SU-DHL-6 (cell line): Measurements from ENCODE around the gene CWF19L1.
A peak's percentile ranks its signal among the peaks of the same experiment; 100 is the strongest.

Experiments
- H2AFZ ChIP-seq: fragments of 200-600 bp; sonication (generic); 2 replicates; pipeline ENCODE4 v1.6.1; 2014; ENCODE audit warnings: low read depth, mild to moderate bottlenecking, moderate library complexity, mixed read lengths, antibody characterized with exemption, low read length; ENCODE audit not compliant: severe bottlenecking
- H3F3A ChIP-seq: fragments of 200-600 bp; shearing (Covaris generic); 2 replicates; pipeline ENCODE4 v1.6.0; 2016; ENCODE audit warnings: antibody characterized with exemption, mild to moderate bottlenecking; ENCODE audit not compliant: insufficient read depth
- H3K27ac ChIP-seq: fragments of 200-600 bp; sonication (generic); 2 replicates; pipeline ENCODE4 v1.5.1; 2016; ENCODE audit warnings: low read depth, mild to moderate bottlenecking, low read length, moderate library complexity, mixed read lengths
- H3K27me3 ChIP-seq: fragments of 200-600 bp; sonication (generic), shearing (Covaris generic); 2 replicates; pipeline ENCODE4 v1.6.0; 2014; ENCODE audit warnings: mild to moderate bottlenecking, low read length
- H3K36me3 ChIP-seq: fragments of 200-600 bp; sonication (generic); 2 replicates; pipeline ENCODE4 v1.6.1; 2014; ENCODE audit warnings: mild to moderate bottlenecking, low read length, mixed read lengths
- H3K4me2 ChIP-seq: fragments of 300-600, 200-600 bp; shearing (Covaris generic), sonication (generic); 2 replicates; pipeline ENCODE4 v1.6.0; 2014; ENCODE audit warnings: low read length, low read depth, mild to moderate bottlenecking; ENCODE audit not compliant: poor library complexity, severe bottlenecking
- H3K4me3 ChIP-seq: fragments of 200-600 bp; sonication (generic); 2 replicates; pipeline ENCODE4 v1.5.1; 2014; ENCODE audit warnings: antibody characterized with exemption, low read length, mild to moderate bottlenecking, mixed read lengths; ENCODE audit not compliant: insufficient read depth, poor library complexity, severe bottlenecking
- H3K79me2 ChIP-seq: fragments of 200-600 bp; sonication (generic); 2 replicates; pipeline ENCODE4 v1.6.1; 2014; ENCODE audit warnings: mild to moderate bottlenecking, low read length, moderate library complexity; ENCODE audit not compliant: insufficient read depth
- H3K9ac ChIP-seq: fragments of 200-600 bp; sonication (generic); 2 replicates; pipeline ENCODE4 v1.7.0; 2014; ENCODE audit warnings: mild to moderate bottlenecking, low read length
- H3K9me2 ChIP-seq: fragments of 200-600 bp; sonication (generic); replicated peaks from 2 replicates; pipeline ENCODE4 v1.6.1; 2014; ENCODE audit warnings: low read length; ENCODE audit not compliant: insufficient read depth
- H3K9me3 ChIP-seq: fragments of 200-600 bp; sonication (generic); 2 replicates; pipeline ENCODE4 v1.6.1; 2014; ENCODE audit warnings: low read length, mixed read lengths; ENCODE audit not compliant: insufficient read depth
- H4K20me1 ChIP-seq: fragments of 200-600 bp; sonication (generic); 2 replicates; pipeline ENCODE4 v1.6.1; 2014; ENCODE audit warnings: low read depth, mild to moderate bottlenecking, antibody characterized with exemption, low read length, moderate library complexity, mixed read lengths
- EZH2phosphoT487 ChIP-seq: fragments of 200-600 bp; sonication (generic), shearing (Covaris generic); conservative IDR thresholded peaks from 2 replicates; pipeline ENCODE4 v1.6.1; 2018; ENCODE audit warnings: mild to moderate bottlenecking, antibody characterized with exemption, low read length, moderate library complexity, mixed read lengths
- TF ChIP-seq, protein P1 (sequence below): fragments of 200-600 bp; sonication (generic); IDR thresholded peaks from one replicate; pipeline ENCODE4 v1.5.1; 2017; ENCODE audit warnings: antibody characterized with exemption, mild to moderate bottlenecking, low read length, moderate library complexity; ENCODE audit not compliant: insufficient read depth, poor library complexity, severe bottlenecking

CWF19L1 gene

DNA sequence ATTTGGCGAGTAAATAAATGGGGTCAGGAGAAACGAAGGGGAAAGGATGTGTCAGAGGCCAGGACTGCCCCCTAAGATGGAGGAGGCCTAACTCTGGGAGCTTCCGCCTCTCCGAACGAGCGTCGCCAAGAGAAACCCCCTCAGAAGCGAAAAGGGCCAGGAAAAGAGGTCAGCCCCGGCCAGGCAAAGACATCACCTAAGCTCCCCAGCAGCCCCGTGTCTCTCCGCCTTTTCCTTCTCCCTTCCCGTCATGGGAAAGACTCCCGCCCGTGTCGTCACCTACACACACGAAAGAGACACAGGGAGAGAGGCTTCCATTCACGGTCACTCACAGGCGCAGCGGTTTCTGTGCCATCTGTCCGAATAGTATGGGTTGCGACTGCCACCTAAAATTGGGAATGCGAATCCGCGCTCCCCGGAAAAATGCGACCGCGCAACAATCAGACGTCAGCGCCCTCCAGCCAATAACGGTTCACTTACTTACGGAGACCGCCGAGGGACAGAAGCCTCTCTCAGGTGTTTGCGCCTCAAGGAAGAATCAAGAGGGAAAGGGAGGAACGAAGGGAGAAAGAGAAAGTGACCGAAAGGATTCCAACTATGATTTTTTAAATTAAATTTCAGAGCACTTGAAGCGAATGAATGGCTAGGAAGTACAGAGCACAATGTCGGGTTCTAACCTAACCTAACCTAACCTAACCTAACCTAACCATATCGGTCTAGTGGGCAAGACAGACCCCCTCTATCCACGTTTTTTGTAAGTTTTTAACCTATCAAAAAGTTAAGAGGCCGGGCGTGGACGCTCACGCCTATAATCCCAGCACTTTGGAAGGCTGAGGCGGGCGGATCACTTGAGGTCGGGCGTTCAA, at the start of gene CWF19L1:
TSS of gene CWF19L1 (minus strand) at position 400 of the 866 bp plus-strand sequence. CDS start at position 355, 45 bp downstream.
- Histone ChIP-seq H3K4me2 (peak within 1 kb of the TSS; percentile 87), H3K27me3 (no peaks in the 10 kb centered on the region), H3K9me2 (no peaks in the 10 kb centered on the region), H3K9me3 (no peaks in the 10 kb centered on the region), H3K36me3 (no peaks in the 10 kb centered on the region), H4K20me1 (no peaks in the 10 kb centered on the region), H3K9ac (peak within 1 kb of the TSS; percentile 87), H3K4me3 (peak within 1 kb of the TSS; percentile 92), H3F3A (peaks cover 14% of the 10 kb centered on the region; the same call in 1 of the 2 replicates), H3K79me2 (peaks cover 42% of the 10 kb centered on the region), H3K27ac (peak within 1 kb of the TSS; percentile 47), H2AFZ (peak within 1 kb of the TSS; percentile 96)
- TF ChIP-seq, protein P1, sequence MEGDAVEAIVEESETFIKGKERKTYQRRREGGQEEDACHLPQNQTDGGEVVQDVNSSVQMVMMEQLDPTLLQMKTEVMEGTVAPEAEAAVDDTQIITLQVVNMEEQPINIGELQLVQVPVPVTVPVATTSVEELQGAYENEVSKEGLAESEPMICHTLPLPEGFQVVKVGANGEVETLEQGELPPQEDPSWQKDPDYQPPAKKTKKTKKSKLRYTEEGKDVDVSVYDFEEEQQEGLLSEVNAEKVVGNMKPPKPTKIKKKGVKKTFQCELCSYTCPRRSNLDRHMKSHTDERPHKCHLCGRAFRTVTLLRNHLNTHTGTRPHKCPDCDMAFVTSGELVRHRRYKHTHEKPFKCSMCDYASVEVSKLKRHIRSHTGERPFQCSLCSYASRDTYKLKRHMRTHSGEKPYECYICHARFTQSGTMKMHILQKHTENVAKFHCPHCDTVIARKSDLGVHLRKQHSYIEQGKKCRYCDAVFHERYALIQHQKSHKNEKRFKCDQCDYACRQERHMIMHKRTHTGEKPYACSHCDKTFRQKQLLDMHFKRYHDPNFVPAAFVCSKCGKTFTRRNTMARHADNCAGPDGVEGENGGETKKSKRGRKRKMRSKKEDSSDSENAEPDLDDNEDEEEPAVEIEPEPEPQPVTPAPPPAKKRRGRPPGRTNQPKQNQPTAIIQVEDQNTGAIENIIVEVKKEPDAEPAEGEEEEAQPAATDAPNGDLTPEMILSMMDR, result no peak
- no peak for TF ChIP-seq EZH2phosphoT487

DNA sequence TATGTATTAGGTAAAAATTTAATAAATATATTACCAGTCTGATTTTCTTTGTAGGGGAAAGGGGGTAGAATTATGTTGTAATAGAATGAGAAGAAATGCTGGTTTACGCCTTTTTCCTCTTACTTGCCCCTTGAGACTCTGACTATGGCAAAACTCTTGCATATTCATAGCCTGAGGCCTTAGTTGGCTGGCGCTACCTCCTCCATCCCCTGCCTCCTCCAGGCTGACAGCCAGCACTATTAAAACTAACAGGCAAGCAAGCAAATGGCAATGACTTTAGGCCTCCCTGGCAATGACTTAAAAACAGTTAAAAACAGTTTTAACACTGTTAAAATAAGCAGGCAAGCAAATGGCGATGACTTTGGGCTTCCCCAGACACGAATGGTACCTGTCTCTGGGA, 48.2 kb upstream of the CWF19L1 start:
- no peaks in the 10 kb centered on the region for H3F3A ChIP-seq
- no peaks in the 10 kb centered on the region for H4K20me1 ChIP-seq
- H3K9ac ChIP-seq, result no peak overlapping the region
- H3K4me3 ChIP-seq, result no peak overlapping the region
- no peaks in the 10 kb centered on the region for H3K9me2 ChIP-seq
- TF ChIP-seq, protein P1, result no peak
- no peak for TF ChIP-seq EZH2phosphoT487
- H2AFZ ChIP-seq, result no peak overlapping the region
- no peaks in the 10 kb centered on the region for H3K79me2 ChIP-seq
- 0 out of 2 replicates have a peak, but pooled peaks cover 3% of the 10 kb centered on the region for H3K27me3 ChIP-seq
- H3K4me2 ChIP-seq, result no peak overlapping the region
- no peaks in the 10 kb centered on the region for H3K36me3 ChIP-seq
- H3K27ac ChIP-seq, result no peak overlapping the region
- H3K9me3 ChIP-seq, result no peaks in the 10 kb centered on the region

DNA sequence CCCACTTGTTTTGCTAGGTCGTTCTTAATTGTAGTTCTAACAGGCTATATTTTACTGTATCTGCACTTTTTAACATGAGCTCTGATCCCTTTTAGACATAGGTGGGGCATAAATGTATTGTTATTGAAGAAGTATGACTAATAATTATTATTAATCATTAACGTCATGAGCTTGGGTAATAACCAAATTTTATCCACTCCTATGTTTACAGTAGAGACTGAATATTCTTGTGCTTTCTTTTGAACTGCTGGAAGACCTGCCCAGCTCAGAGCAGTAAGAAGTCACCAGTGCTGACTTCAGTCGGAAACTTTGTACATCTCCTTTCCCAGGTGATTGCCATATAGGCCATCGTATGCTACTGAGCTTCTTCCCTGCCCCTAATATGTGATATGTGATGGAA, 43.9 kb upstream of the CWF19L1 start:
- H3K36me3 ChIP-seq, result no peaks in the 10 kb centered on the region
- H3K9ac ChIP-seq, result no peak overlapping the region
- no peak overlapping the region for H3K27ac ChIP-seq
- no peaks in the 10 kb centered on the region for H3K79me2 ChIP-seq
- TF ChIP-seq EZH2phosphoT487, result no peak
- TF ChIP-seq, protein P1, result no peak
- H3K27me3 ChIP-seq, result 0 out of 2 replicates have a peak, but pooled peaks cover 3% of the 10 kb centered on the region
- H4K20me1 ChIP-seq, result no peaks in the 10 kb centered on the region
- no peak overlapping the region for H3K4me2 ChIP-seq
- no peak overlapping the region for H3K4me3 ChIP-seq
- no peaks in the 10 kb centered on the region for H3F3A ChIP-seq
- no peaks in the 10 kb centered on the region for H3K9me2 ChIP-seq
- H2AFZ ChIP-seq, result no peak overlapping the region
- no peaks in the 10 kb centered on the region for H3K9me3 ChIP-seq
